ENCODE measurements around the gene PPFIA3. TPM values are rescaled to one million over a fixed set of nuclear protein-coding genes. Genes with fewer than 3 reads are reported as not detected.
"Not testable (repeated sequence)": the region's sequence is repeated elsewhere in the genome, so short reads cannot be mapped to it uniquely, and the experiment has no call there.

PPFIA3 gene
- total RNA-seq, 2 donors from 2014 or later, result 7.0 to 11.3 TPM

GRCh38 chr19:49180659-49181058 is 61.3 kb downstream of the PPFIA3 start:
- ATAC-seq, result no peak
- H3K36me3 Mint-ChIP-seq, result peaks cover 6% of the 10 kb centered on the region
- no peak overlapping the region for H3K27ac Mint-ChIP-seq
- H3K27me3 Mint-ChIP-seq, result peaks cover 0 to 5% of the 10 kb centered on the region in 2 donors
- H3K4me3 Mint-ChIP-seq, result no peak overlapping the region
- DNase-seq (ENCODE audit: low spot score), result no peak
- peaks cover 11% of the 10 kb centered on the region for H3K9me3 Mint-ChIP-seq
- no peaks in the 10 kb centered on the region for H3K4me1 Mint-ChIP-seq (ENCODE audit: low read depth in 2 of 2)

GRCh38 chr19:49182010-49182847 is 62.9 kb downstream of the PPFIA3 start:
- not testable (repeated sequence) for H3K36me3 Mint-ChIP-seq; H3K27me3 Mint-ChIP-seq; ATAC-seq; H3K27ac Mint-ChIP-seq; H3K4me1 Mint-ChIP-seq (ENCODE audit: low read depth in 2 of 2); H3K4me3 Mint-ChIP-seq; DNase-seq (ENCODE audit: low spot score)
- peaks cover 11% of the 10 kb centered on the region for H3K9me3 Mint-ChIP-seq

DNA sequence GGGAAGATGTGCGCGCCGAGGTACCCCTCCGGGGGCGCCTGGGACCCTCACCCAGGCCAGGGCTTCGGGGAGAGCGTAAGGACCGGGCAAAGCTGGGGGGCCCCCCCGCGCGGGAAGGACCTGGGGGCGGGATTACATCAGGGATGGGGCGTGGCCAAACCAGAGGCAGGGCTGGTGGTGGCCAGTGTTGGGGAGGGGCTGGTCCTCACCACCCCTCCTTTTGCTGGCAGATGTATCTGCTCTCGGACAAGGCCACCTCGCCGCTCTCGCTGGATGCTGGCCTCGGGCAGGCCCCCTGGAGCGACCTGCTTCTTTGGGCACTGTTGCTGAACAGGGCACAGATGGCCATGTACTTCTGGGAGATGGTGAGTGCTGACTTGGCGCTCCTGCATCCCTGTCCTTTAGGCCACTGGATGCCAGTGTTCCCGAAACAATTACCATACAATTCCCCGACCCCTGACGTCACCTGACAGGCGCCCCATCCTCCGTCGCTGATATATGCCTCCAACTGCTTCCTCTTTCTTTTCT is 63.6 kb downstream of the PPFIA3 start:
- Mint-ChIP-seq H3K27me3 (peaks cover 0 to 3% of the 10 kb centered on the region in 2 donors), H3K4me1 (ENCODE audit: low read depth in 2 of 2) (no peaks in the 10 kb centered on the region), H3K27ac (no peak overlapping the region), H3K9me3 (peaks cover 11% of the 10 kb centered on the region), H3K36me3 (peaks cover 6% of the 10 kb centered on the region), H3K4me3 (no peak overlapping the region)
- ATAC-seq, result no peak
- no peak for DNase-seq (ENCODE audit: low spot score)

- ATAC-seq, result no peak
Observed at GRCh38 chr19:49186108-49186507, 66.8 kb downstream of the PPFIA3 start.

GRCh38 chr19:49188626-49189200 is 69.4 kb downstream of the PPFIA3 start:
- DNase-seq (ENCODE audit: low spot score), result no peak
- peaks cover 6% of the 10 kb centered on the region for H3K36me3 Mint-ChIP-seq
- peak overlapping the region in 1 of 2 donors; percentile 38 for H3K27ac Mint-ChIP-seq

More at GRCh38 chr19:49186108-49186507, 66.8 kb downstream of the PPFIA3 start:
- Mint-ChIP-seq H3K27ac (no peak overlapping the region), H3K27me3 (peaks cover 0 to 3% of the 10 kb centered on the region in 2 donors), H3K4me1 (ENCODE audit: low read depth in 2 of 2) (peaks cover 0 to 3% of the 10 kb centered on the region in 2 donors), H3K36me3 (peaks cover 6% of the 10 kb centered on the region), H3K9me3 (peaks cover 11% of the 10 kb centered on the region), H3K4me3 (no peak overlapping the region)
- DNase-seq (ENCODE audit: low spot score), result no peak

DNA sequence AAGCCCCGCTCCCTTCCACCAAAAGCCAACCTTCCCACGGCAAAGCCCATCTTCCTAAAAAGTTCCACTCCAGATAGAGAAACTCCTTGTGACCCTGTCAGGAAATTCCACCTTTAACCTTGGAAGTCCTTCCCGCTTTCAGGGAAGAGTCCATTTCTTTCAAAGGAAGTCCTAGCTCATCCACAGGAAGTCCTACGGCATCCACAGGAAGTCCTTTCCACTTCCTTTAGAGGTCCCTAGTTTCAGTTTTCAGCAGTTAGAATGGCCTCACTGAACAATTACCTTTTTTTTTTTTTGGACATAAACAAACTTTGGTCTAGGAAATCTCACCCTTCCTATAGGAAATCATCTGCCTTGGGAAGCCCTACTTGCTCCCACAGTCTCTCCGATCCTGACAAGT is 69.9 kb downstream of the PPFIA3 start:
- H3K9me3 Mint-ChIP-seq, result peaks cover under 1% of the 10 kb centered on the region
- H3K4me1 Mint-ChIP-seq (ENCODE audit: low read depth in 2 of 2), result peaks cover 0 to 3% of the 10 kb centered on the region in 2 donors
- H3K4me3 Mint-ChIP-seq, result no peak overlapping the region
- H3K27me3 Mint-ChIP-seq, result no peaks in the 10 kb centered on the region
- DNase-seq (ENCODE audit: low spot score) (no peak), ATAC-seq (no peak)
- peak overlapping the region in 1 of 2 donors; percentile 2 for H3K27ac Mint-ChIP-seq
- peaks cover under 1% of the 10 kb centered on the region for H3K36me3 Mint-ChIP-seq

More at GRCh38 chr19:49188626-49189200, 69.4 kb downstream of the PPFIA3 start:
- Mint-ChIP-seq H3K27me3 (no peaks in the 10 kb centered on the region), H3K4me1 (ENCODE audit: low read depth in 2 of 2) (peaks cover 0 to 3% of the 10 kb centered on the region in 2 donors), H3K9me3 (peaks cover 5% of the 10 kb centered on the region), H3K4me3 (no peak overlapping the region)
- no peak for ATAC-seq

DNA sequence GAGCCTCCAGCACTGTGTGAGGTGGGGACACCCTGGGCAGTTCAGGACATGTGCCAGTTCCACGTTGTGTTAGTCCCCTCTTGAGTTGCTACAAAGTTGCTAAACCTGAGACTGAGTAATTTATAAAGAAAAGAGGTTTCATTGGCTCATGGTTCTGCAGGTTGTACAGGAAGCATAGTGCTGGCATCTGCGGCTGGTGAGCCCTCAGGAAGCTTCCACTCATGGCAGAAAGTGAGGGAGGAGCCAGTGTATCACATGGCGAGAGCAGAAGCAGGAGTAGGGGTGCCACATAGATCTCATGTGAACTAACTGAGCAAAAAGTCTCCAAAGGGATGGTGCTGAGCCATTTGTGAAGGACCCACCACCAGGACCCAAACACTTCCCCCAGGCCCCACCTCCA is 71.4 kb downstream of the PPFIA3 start:
- Mint-ChIP-seq H3K4me1 (ENCODE audit: low read depth in 2 of 2) (peaks cover 0 to 3% of the 10 kb centered on the region in 2 donors), H3K36me3 (no peaks in the 10 kb centered on the region), H3K4me3 (no peak overlapping the region), H3K27ac (no peak overlapping the region), H3K27me3 (no peaks in the 10 kb centered on the region), H3K9me3 (no peaks in the 10 kb centered on the region)
- DNase-seq (ENCODE audit: low spot score), result no peak
- ATAC-seq, result no peak

GRCh38 chr19:49193822-49194394 is 74.6 kb downstream of the PPFIA3 start:
- H3K4me3 Mint-ChIP-seq, result no peak overlapping the region
- H3K36me3 Mint-ChIP-seq, result no peaks in the 10 kb centered on the region
- H3K4me1 Mint-ChIP-seq (ENCODE audit: low read depth in 2 of 2), result peaks cover 0 to 3% of the 10 kb centered on the region in 2 donors
- ATAC-seq (no peak), DNase-seq (ENCODE audit: low spot score) (no peak)
- H3K9me3 Mint-ChIP-seq, result no peaks in the 10 kb centered on the region
- no peak overlapping the region for H3K27ac Mint-ChIP-seq
- H3K27me3 Mint-ChIP-seq, result no peaks in the 10 kb centered on the region

DNA sequence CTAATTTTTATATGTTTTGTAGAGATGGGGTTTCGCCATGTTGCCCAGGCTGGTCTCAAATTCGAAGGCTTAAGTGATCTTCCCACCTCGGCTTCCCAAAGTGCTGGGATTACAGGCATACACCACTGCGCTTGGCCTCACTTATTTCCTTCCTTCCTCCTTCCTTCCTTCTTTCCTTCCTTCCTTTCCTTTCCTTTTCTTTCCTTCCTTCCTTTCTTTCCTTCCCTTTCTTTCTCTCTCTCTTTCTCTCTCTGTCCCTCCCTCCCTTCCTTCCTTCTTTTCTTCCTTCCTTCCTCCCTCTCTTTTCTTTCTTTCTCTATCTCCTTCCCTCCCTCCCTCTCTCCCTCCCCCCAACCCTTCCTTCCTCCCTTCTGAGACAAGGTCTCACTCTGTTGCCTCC is 75.1 kb downstream of the PPFIA3 start:
- ATAC-seq, result no peak
- no peaks in the 10 kb centered on the region for H3K9me3 Mint-ChIP-seq
- H3K27me3 Mint-ChIP-seq, result no peaks in the 10 kb centered on the region
- H3K27ac Mint-ChIP-seq, result no peak overlapping the region
- peaks cover 0 to 2% of the 10 kb centered on the region in 2 donors for H3K4me1 Mint-ChIP-seq (ENCODE audit: low read depth in 2 of 2)
- H3K36me3 Mint-ChIP-seq, result no peaks in the 10 kb centered on the region
- DNase-seq (ENCODE audit: low spot score), result no peak
- no peak overlapping the region for H3K4me3 Mint-ChIP-seq

DNA sequence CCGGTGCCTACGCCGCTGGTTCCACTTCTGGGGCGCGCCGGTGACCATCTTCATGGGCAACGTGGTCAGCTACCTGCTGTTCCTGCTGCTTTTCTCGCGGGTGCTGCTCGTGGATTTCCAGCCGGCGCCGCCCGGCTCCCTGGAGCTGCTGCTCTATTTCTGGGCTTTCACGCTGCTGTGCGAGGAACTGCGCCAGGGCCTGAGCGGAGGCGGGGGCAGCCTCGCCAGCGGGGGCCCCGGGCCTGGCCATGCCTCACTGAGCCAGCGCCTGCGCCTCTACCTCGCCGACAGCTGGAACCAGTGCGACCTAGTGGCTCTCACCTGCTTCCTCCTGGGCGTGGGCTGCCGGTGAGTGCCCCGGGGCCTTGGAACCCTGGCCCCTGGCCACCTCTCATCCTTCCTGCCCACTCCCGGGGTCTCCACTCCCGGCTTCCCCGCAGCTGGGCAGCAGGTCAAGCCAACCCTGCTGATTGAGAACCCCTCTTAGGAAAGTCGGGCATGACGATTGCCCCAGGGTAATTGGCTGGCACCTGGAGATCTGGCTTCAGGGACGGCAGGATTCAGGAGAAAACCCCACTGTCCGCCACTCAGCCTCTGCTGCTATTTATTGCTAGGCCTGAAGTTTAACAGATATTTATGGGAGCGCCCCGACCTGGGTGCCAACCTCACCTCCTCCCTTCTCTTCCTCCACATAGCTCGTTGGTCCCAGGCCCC is 77.3 kb downstream of the PPFIA3 start:
- no peak for DNase-seq (ENCODE audit: low spot score)
- H3K36me3 Mint-ChIP-seq, result no peaks in the 10 kb centered on the region
- no peak for ATAC-seq
- H3K4me1 Mint-ChIP-seq (ENCODE audit: low read depth in 2 of 2), result peaks cover 0 to 3% of the 10 kb centered on the region in 2 donors
- H3K27ac Mint-ChIP-seq, result no peak overlapping the region
- no peaks in the 10 kb centered on the region for H3K27me3 Mint-ChIP-seq
- H3K4me3 Mint-ChIP-seq, result no peak overlapping the region
- H3K9me3 Mint-ChIP-seq, result no peaks in the 10 kb centered on the region

DNA sequence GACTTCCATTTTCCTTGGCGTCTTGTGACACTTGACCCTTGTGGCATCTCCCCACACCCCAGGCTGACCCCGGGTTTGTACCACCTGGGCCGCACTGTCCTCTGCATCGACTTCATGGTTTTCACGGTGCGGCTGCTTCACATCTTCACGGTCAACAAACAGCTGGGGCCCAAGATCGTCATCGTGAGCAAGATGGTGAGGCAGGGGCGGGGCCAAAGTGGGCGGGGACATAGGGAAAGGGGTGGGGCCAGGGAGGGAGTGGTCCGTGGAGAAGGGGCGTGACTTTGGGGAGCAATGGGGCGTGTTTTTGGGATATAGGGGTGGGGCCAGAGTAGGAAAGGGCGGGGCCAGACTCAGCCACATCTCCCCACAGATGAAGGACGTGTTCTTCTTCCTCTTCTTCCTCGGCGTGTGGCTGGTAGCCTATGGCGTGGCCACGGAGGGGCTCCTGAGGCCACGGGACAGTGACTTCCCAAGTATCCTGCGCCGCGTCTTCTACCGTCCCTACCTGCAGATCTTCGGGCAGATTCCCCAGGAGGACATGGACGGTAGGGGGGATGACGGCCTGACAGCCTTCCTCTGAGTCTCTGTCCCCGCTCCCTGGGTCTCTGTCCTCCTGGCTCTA is 81.0 kb downstream of the PPFIA3 start:
- ATAC-seq (peak in 1 of 2 donors; percentile 72), DNase-seq (ENCODE audit: low spot score) (no peak)

More for the DNA sequence above, 81.0 kb downstream of the PPFIA3 start:
- Mint-ChIP-seq H3K4me1 (ENCODE audit: low read depth in 2 of 2) (peaks cover 0 to 3% of the 10 kb centered on the region in 2 donors), H3K9me3 (no peaks in the 10 kb centered on the region), H3K27me3 (no peaks in the 10 kb centered on the region), H3K27ac (no peak overlapping the region), H3K4me3 (no peak overlapping the region), H3K36me3 (no peaks in the 10 kb centered on the region)
